Astrocyte (in vitro differentiated cells and primary cell): ENCODE results near the gene TNRC18.

Experiments
- CTCF ChIP-seq: IDR thresholded peaks from 2 replicates; pipeline ENCODE4 v1.5.1; 2011; ENCODE audit warnings: low read depth, mild to moderate bottlenecking, inconsistent platforms, low read length, moderate library complexity; ENCODE audit not compliant: insufficient read depth
- EZH2 ChIP-seq: IDR thresholded peaks from 2 replicates; pipeline ENCODE4 v1.6.1; 2012; ENCODE audit warnings: mild to moderate bottlenecking, low read length, inconsistent platforms; ENCODE audit not compliant: insufficient read depth

DNA sequence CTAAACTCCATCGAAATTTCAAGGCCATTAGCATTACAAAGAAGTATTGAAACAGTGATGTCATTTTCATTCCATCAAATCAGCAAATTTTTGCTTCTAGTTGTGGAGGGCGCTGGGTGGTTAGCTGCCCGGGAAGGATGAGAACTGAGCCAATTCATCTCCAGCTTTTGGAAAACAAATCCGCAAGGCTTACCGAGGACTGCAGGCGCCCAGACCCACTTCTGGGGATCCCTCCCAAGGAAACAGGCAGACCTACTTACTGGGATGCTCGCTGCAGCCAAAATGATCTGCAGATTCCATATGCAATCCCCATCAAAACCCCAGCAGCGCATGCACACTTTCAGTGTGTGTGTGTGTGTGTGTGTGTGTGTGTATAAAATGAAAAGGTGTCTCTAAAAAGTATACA, 19.2 kb downstream of the TNRC18 start:
- TF ChIP-seq CTCF: no peak
- TF ChIP-seq EZH2: no peak
